ENCODE results near the gene CAMKMT. TPM values are rescaled to one million over a fixed set of nuclear protein-coding genes. Genes with fewer than 3 reads are reported as not detected.
"Not testable (repeated sequence)": the region's sequence is repeated elsewhere in the genome, so short reads cannot be mapped to it uniquely, and the experiment has no call there.

CAMKMT gene
- total RNA-seq, 1 experiment from 2014 or later = 4.6 TPM

GRCh38 chr2:44580875-44581515 is 219.2 kb downstream of the CAMKMT start:
- no peak for DNase-seq (ENCODE audit: low read depth)

- DNase-seq (ENCODE audit: low read depth) = no peak
These were observed 220.7 kb downstream of the CAMKMT start for GRCh38 chr2:44582363-44583008.

- DNase-seq (ENCODE audit: low read depth) = not testable (repeated sequence)
These were observed 233.9 kb downstream of the CAMKMT start for GRCh38 chr2:44595615-44596014.

- no peak for DNase-seq (ENCODE audit: low read depth)
These were observed 235.0 kb downstream of the CAMKMT start for GRCh38 chr2:44596537-44597320.

GRCh38 chr2:44598330-44599119 is 236.8 kb downstream of the CAMKMT start:
- no peak for DNase-seq (ENCODE audit: low read depth)

GRCh38 chr2:44599130-44599529 is 237.4 kb downstream of the CAMKMT start:
- no peak for DNase-seq (ENCODE audit: low read depth)

GRCh38 chr2:44602446-44602845 is 240.7 kb downstream of the CAMKMT start:
- DNase-seq (ENCODE audit: low read depth) = no peak

GRCh38 chr2:44605511-44605910 is 243.8 kb downstream of the CAMKMT start:
- DNase-seq (ENCODE audit: low read depth) = no peak

GRCh38 chr2:44612276-44612675 is 250.5 kb downstream of the CAMKMT start:
- no peak for DNase-seq (ENCODE audit: low read depth)

- no peak for DNase-seq (ENCODE audit: low read depth)
These were observed 253.2 kb downstream of the CAMKMT start for GRCh38 chr2:44614940-44615339.

GRCh38 chr2:44615950-44616518 is 254.3 kb downstream of the CAMKMT start:
- no peak for DNase-seq (ENCODE audit: low read depth)

GRCh38 chr2:44616667-44617155 is 255.0 kb downstream of the CAMKMT start:
- DNase-seq (ENCODE audit: low read depth) = no peak

GRCh38 chr2:44618251-44619023 is 256.7 kb downstream of the CAMKMT start:
- DNase-seq (ENCODE audit: low read depth) = no peak

- no peak for DNase-seq (ENCODE audit: low read depth)
These were observed 258.6 kb downstream of the CAMKMT start for GRCh38 chr2:44620189-44620990.

GRCh38 chr2:44623622-44624351 is 262.0 kb downstream of the CAMKMT start:
- DNase-seq (ENCODE audit: low read depth) = no peak

GRCh38 chr2:44628297-44628696 is 266.6 kb downstream of the CAMKMT start:
- no peak for DNase-seq (ENCODE audit: low read depth)

GRCh38 chr2:44632931-44633689 is 271.4 kb downstream of the CAMKMT start:
- no peak for DNase-seq (ENCODE audit: low read depth)

GRCh38 chr2:44635725-44636124 is 274.0 kb downstream of the CAMKMT start:
- no peak for DNase-seq (ENCODE audit: low read depth)

Measured in HT1080 (cell line).